ENCODE data around the gene TEAD2. TPM values are rescaled to one million over a fixed set of nuclear protein-coding genes. Genes with fewer than 3 reads are reported as not detected.
A peak's percentile ranks its signal among the peaks of the same experiment; 100 is the strongest.

TEAD2 gene
- total and polyA plus RNA-seq, 9 of the 15 experiments (the other 6 are each of a cell fraction or from before 2014, with no cell fraction given) = 1.6 to 27.0 (median 13.9) TPM

DNA sequence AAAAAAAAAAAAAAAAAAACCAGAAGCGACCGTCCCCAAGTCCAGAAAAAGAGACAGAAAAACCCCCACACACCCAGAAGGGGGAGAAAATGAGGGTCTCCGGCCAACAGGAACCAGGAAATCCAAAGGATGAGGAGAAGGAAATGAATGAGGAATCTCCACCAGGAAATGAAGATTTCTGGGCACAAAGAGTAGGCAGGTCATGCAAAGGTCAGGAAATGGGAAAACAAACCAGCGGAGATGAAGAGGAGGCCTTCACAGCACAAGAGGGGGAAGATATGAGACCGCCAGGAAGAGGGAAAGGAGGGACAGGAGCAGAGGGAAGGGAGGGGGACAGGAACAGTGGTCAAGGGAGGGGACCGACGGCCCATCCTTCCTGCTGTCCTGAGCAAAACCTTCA, 5.8 kb downstream of the TEAD2 start:
- H3K9me3 ChIP-seq (replicated peaks; ENCODE audit: control insufficient read depth, insufficient read depth, low read depth, low read length) = no peaks in the 10 kb centered on the region
- H3K4me1 ChIP-seq (replicated peaks in 1 of 2; ENCODE audit: control insufficient read depth in 2 of 2, insufficient read depth in 2 of 2, low read length in 2 of 2) = peaks cover 7 to 26% of the 10 kb centered on the region in 2 experiments; a peak in 4 of 5 replicates
- H3K4me3 ChIP-seq = no peak overlapping the region
- H2AFZ ChIP-seq (ENCODE audit: low read depth, low read length) = no peak overlapping the region
- 53% methylated on average over 4 of the region's 7 CpGs for WGBS (ENCODE audit: insufficient coverage, low coverage, missing lambda C conversion rate)
- H3K27ac ChIP-seq (ENCODE audit: extremely low read depth, low read depth, low read length) = no peak overlapping the region
- no peak for DNase-seq (ENCODE audit: extremely low read depth in 1 of 4, low spot score in 3 of 4)
- BruUV-seq (replicated peaks) = no TSS peak
- peaks cover 22% of the 10 kb centered on the region; the same call in 1 of the 3 replicates for H3K36me3 ChIP-seq (ENCODE audit: control insufficient read depth, insufficient read depth, low read length)
- ChIA-PET POLR2A (no interaction called here), CTCF (ENCODE audit: low intra/inter-chr PET ratio) (no interaction called here)
- H3K9ac ChIP-seq (ENCODE audit: insufficient read depth in 1 of 2, low read depth in 2 of 2, low read length in 2 of 2) = peak overlapping the region; percentile 22 to 81; a peak in 3 of 4 replicates
- H4K20me1 ChIP-seq (replicated peaks; ENCODE audit: control insufficient read depth, insufficient read depth, low read length) = no peaks in the 10 kb centered on the region
- no peak for FAIRE-seq
- no peaks in the 10 kb centered on the region for H3K9me1 ChIP-seq (ENCODE audit: control insufficient read depth, insufficient read depth, low read length)
- in situ Hi-C loops (cut with MboI) = no loop called here
- H3K79me2 ChIP-seq (ENCODE audit: control insufficient read depth, insufficient read depth, low read length) = peaks cover 4% of the 10 kb centered on the region; the same call in 1 of the 3 replicates
- H3K27me3 ChIP-seq (ENCODE audit: control insufficient read depth in 2 of 2, insufficient read depth in 2 of 2, low read length in 2 of 2) = no peaks in the 10 kb centered on the region
- no peak for ATAC-seq
- no peak overlapping the region for H3K4me2 ChIP-seq (ENCODE audit: insufficient read depth, low read length)
- intact Hi-C loops (cut with micrococcal nuclease) = no loop called here
- TF ChIP-seq XRCC4 (IDR thresholded peaks at IDR 0.05; ENCODE audit: extremely low read depth, insufficient read depth, insufficient read length) (no peak), EP300 (IDR thresholded peaks at IDR 0.05; ENCODE audit: low read length) (no peak), RNF2 (IDR thresholded peaks at IDR 0.05) (no peak)
- TF ChIP-seq, protein P1, sequence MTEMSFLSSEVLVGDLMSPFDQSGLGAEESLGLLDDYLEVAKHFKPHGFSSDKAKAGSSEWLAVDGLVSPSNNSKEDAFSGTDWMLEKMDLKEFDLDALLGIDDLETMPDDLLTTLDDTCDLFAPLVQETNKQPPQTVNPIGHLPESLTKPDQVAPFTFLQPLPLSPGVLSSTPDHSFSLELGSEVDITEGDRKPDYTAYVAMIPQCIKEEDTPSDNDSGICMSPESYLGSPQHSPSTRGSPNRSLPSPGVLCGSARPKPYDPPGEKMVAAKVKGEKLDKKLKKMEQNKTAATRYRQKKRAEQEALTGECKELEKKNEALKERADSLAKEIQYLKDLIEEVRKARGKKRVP (CRISPR knock-in tag; IDR thresholded peaks at IDR 0.05) = no peak

DNA sequence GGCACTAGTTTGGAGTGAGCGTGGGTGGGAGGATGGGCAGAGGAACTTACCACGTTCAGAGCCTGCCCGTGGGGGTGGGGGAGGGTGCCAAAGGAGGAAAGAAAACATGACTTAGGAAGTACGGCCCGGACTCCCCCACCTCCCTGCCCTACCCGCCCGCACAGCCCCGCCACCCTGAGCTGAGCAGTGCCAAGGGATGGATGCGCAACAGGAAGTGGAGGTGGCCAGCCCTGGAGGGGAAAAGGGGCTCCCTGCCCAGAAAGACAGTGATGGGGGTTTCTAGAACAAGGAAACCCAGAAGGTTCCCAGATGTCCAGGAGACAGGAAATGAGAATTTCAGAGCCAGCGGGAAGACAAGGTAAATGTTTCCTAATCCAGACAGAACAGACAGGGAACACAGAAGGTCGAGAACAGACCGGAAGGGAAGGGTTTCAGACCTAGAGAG, 6.3 kb downstream of the TEAD2 start:
- no peaks in the 10 kb centered on the region for H3K9me1 ChIP-seq (ENCODE audit: control insufficient read depth, insufficient read depth, low read length)
- H3K36me3 ChIP-seq (ENCODE audit: control insufficient read depth, insufficient read depth, low read length) = peaks cover 26% of the 10 kb centered on the region; the same call in 1 of the 3 replicates
- no peaks in the 10 kb centered on the region for H4K20me1 ChIP-seq (replicated peaks; ENCODE audit: control insufficient read depth, insufficient read depth, low read length)
- H3K27ac ChIP-seq (ENCODE audit: extremely low read depth, low read depth, low read length) = no peak overlapping the region
- no peaks in the 10 kb centered on the region for H3K9me3 ChIP-seq (replicated peaks; ENCODE audit: control insufficient read depth, insufficient read depth, low read depth, low read length)
- ATAC-seq (no peak), FAIRE-seq (no peak), DNase-seq (ENCODE audit: extremely low read depth in 1 of 4, low spot score in 3 of 4) (no peak)
- H3K4me1 ChIP-seq (replicated peaks in 1 of 2; ENCODE audit: control insufficient read depth in 2 of 2, insufficient read depth in 2 of 2, low read length in 2 of 2) = peaks cover 5 to 21% of the 10 kb centered on the region in 2 experiments; a peak in 4 of 5 replicates
- no peak overlapping the region for H2AFZ ChIP-seq (ENCODE audit: low read depth, low read length)
- BruUV-seq (replicated peaks) = no TSS peak
- POLR2A ChIA-PET = no interaction called here
- no peaks in the 10 kb centered on the region for H3K27me3 ChIP-seq (ENCODE audit: control insufficient read depth in 2 of 2, insufficient read depth in 2 of 2, low read length in 2 of 2)
- WGBS (ENCODE audit: insufficient coverage, low coverage, missing lambda C conversion rate) = 83% methylated on average over 8 of the region's 12 CpGs
- intact Hi-C loops (cut with micrococcal nuclease) (no loop called here), in situ Hi-C loops (cut with MboI) (no loop called here)
- peak overlapping the region; percentile 22 to 58; a peak in 2 of 4 replicates for H3K9ac ChIP-seq (ENCODE audit: insufficient read depth in 1 of 2, low read depth in 2 of 2, low read length in 2 of 2)
- CTCF ChIA-PET (ENCODE audit: low intra/inter-chr PET ratio) = no interaction called here
- no peak overlapping the region for H3K4me2 ChIP-seq (ENCODE audit: insufficient read depth, low read length)
- no peak overlapping the region for H3K4me3 ChIP-seq
- H3K79me2 ChIP-seq (ENCODE audit: control insufficient read depth, insufficient read depth, low read length) = no peaks in the 10 kb centered on the region
- TF ChIP-seq SMAD4 (CRISPR knock-in tag; conservative IDR thresholded peaks at IDR 0.05) = no peak
- TF ChIP-seq, protein P2, sequence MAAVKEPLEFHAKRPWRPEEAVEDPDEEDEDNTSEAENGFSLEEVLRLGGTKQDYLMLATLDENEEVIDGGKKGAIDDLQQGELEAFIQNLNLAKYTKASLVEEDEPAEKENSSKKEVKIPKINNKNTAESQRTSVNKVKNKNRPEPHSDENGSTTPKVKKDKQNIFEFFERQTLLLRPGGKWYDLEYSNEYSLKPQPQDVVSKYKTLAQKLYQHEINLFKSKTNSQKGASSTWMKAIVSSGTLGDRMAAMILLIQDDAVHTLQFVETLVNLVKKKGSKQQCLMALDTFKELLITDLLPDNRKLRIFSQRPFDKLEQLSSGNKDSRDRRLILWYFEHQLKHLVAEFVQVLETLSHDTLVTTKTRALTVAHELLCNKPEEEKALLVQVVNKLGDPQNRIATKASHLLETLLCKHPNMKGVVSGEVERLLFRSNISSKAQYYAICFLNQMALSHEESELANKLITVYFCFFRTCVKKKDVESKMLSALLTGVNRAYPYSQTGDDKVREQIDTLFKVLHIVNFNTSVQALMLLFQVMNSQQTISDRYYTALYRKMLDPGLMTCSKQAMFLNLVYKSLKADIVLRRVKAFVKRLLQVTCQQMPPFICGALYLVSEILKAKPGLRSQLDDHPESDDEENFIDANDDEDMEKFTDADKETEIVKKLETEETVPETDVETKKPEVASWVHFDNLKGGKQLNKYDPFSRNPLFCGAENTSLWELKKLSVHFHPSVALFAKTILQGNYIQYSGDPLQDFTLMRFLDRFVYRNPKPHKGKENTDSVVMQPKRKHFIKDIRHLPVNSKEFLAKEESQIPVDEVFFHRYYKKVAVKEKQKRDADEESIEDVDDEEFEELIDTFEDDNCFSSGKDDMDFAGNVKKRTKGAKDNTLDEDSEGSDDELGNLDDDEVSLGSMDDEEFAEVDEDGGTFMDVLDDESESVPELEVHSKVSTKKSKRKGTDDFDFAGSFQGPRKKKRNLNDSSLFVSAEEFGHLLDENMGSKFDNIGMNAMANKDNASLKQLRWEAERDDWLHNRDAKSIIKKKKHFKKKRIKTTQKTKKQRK (IDR thresholded peaks at IDR 0.05; ENCODE audit: borderline replicate concordance, low read depth, low read length) = no peak
- TF ChIP-seq ILK (tag; IDR thresholded peaks at IDR 0.05; ENCODE audit: borderline replicate concordance, low read depth) = no peak

Data from K562 (cell line).